Mammary epithelial cell (primary cell): ENCODE data around the gene MYO1D.

Experiments used
- EZH2 ChIP-seq: IDR thresholded peaks from 2 replicates; pipeline ENCODE4 v1.6.1; 2012; ENCODE audit warnings: low read length, inconsistent platforms, borderline replicate concordance
- TF ChIP-seq, protein P1 (sequence below), 2 donors: IDR thresholded peaks in 1 of 2; conservative IDR thresholded peaks in 1 of 2; 2 replicates each; pipeline ENCODE4 v1.5.1; 2011 to 2012; ENCODE audit warnings: inconsistent platforms in 2 of 2, low read length in 2 of 2, mild to moderate bottlenecking in 2 of 2, control low read depth in 1 of 2, low read depth in 1 of 2; ENCODE audit not compliant: insufficient read depth in 1 of 2; ENCODE audit errors: extremely low read depth in 1 of 2

DNA sequence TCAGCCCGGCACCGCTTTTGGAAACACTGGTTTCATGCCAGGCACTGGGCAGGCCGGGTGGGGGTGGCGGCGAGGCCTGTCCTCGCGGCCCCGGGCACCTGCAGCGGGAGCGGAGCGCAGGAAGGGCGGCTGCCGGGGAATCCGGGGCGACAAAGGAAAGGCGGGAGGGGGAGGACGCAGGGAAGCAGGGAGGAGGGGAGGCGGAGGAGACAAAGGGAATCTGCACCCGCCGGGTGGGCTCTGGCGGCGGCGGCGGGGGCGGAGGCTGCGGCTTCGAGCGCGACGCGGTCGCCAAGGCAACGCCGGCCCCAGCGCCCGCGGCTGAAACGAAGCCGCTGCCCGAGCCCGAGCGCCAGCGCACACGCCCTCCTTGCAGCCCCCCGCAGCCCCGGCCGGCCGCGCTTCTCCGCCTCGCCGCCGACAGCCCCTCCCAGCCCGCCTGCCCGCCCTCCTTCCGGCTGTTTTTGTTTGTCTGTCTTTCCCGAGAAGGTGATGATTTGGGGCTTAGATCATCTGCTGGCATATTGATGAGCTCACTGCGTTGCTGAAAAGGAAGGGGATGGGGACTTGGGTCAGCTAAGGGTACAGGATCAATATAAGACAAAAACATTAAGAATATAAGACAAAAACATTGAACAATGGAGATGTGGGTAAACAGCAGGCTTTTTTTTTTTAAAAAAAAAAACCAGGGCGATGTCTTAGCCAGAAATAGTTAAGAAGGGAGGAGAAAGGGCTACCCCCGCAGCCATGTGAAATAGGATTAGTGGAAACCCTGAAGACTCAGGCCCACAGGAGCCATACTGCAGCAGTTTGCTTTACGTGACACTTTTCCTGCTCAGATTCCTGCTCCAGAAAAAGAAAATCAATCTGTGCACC lies 357.5 kb downstream of the MYO1D start:
- TF ChIP-seq, protein P1, sequence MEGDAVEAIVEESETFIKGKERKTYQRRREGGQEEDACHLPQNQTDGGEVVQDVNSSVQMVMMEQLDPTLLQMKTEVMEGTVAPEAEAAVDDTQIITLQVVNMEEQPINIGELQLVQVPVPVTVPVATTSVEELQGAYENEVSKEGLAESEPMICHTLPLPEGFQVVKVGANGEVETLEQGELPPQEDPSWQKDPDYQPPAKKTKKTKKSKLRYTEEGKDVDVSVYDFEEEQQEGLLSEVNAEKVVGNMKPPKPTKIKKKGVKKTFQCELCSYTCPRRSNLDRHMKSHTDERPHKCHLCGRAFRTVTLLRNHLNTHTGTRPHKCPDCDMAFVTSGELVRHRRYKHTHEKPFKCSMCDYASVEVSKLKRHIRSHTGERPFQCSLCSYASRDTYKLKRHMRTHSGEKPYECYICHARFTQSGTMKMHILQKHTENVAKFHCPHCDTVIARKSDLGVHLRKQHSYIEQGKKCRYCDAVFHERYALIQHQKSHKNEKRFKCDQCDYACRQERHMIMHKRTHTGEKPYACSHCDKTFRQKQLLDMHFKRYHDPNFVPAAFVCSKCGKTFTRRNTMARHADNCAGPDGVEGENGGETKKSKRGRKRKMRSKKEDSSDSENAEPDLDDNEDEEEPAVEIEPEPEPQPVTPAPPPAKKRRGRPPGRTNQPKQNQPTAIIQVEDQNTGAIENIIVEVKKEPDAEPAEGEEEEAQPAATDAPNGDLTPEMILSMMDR (conservative IDR thresholded peaks at IDR 0.05 in 1 of 2, IDR thresholded peaks at IDR 0.05 in 1 of 2; ENCODE audit: extremely low read depth in 1 of 2, insufficient read depth in 1 of 2, low read depth in 1 of 2, low read length in 2 of 2): no peak
- TF ChIP-seq EZH2: no peak
